Epithelial cell of prostate (primary cell): ENCODE data around the gene ZMYM4.

Experiments
- DNase-seq: peaks from one replicate; pipeline ENCODE4 v3.0.0-alpha.2; 2011; ENCODE audit warnings: low read depth, low spot score
- H3K27ac ChIP-seq: fragments of 450-650 bp; 2 replicates; pipeline ENCODE4 v1.5.1; 2017; ENCODE audit warnings: mild to moderate bottlenecking

Gene ZMYM4

DNA sequence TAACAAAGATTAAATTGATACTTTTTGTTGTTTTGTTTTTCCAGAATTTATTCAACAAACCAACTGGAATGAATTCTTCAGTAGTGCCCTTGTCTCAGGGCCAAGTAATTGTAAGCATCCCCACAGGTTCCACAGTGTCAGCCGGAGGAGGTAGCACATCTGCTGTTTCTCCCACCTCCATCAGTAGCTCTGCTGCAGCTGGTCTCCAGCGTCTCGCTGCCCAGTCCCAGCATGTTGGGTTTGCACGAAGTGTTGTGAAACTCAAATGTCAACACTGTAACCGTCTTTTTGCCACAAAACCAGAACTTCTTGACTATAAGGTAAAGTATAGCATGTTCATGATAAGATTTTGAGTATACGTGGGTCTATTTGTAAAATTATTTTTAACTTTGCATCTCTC, 118.5 kb downstream of the ZMYM4 start:
- no peak overlapping the region for H3K27ac ChIP-seq

DNA sequence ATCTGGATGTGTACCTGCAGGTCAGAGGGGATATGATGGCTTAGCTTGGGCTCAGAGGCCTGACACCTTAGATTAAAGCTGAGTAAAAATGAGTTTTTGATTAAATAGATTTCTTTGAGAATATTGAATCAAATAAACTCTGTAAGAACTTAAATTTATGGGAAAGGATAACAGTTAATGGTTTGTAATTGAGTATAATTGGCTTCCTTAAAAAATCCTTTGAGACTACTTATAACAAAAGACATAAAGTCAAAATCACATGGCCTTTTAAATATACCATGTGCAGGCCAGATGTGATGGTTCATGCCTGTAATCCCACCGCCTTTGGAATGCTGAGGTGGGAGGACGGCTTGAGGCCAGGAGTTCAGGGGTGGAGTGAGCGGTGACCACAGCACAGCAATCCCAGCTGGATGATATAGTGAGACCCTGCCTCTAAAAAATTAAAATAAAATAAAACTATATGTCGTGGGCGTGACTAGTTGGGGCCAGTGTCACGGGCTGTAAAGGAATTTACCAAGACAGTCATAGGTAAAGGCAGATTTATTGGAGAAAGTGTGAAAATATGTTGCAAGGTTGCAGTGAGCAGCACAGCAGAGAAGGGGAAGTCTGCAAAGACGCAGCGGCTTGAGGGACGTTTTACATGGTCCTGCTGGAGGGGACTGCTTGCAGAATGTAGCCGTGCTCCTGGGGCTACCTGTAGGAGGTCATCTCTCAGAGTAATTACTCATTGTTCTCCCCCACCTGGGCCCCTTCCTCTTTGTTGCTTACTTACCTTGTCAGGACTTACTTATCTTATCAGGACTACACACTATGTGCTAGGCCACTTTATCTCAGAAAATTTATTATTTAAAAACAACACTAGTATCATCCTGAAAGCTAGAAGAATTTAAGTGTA, 122.3 kb downstream of the ZMYM4 start:
- no peak for DNase-seq
- no peak overlapping the region for H3K27ac ChIP-seq

More for the DNA sequence above, 118.5 kb downstream of the ZMYM4 start:
- no peak for DNase-seq

DNA sequence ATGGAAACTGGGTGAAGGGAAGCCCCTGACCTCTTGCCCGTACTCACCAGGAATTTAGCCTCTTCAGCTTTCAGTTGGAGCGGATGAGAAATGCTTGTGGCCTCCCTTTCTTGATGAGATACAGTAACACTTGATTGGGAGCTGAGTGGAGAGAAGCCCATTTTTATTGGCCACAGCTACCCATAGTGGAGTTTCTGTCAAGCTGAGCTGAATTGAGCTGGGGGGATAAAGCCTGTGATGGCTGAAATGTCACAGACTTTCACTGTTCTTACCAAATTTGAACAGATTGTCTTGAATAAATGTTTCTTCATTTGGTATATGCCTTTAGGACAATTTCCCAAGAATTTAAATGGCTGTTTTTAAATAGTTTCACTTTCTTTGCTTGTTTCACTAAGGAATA, 125.9 kb downstream of the ZMYM4 start:
- DNase-seq = no peak
- H3K27ac ChIP-seq = no peak overlapping the region

DNA sequence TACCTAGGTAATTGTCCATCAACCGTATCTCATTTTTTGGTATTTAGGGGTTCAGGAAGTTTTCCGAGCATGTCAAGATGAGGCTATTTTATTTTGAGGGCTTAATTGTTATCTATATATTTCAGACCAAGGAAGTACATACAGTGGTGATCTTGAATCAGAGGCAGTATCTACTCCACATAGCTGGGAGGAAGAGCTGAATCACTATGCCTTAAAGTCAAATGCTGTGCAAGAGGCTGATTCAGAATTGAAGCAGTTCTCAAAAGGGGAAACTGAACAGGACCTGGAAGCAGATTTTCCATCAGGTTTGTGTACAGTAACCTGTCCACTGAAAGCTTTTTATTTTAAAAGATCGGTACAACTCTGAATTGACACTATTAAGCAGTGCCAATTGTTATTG, 130.2 kb downstream of the ZMYM4 start:
- H3K27ac ChIP-seq = no peak overlapping the region
- no peak for DNase-seq

DNA sequence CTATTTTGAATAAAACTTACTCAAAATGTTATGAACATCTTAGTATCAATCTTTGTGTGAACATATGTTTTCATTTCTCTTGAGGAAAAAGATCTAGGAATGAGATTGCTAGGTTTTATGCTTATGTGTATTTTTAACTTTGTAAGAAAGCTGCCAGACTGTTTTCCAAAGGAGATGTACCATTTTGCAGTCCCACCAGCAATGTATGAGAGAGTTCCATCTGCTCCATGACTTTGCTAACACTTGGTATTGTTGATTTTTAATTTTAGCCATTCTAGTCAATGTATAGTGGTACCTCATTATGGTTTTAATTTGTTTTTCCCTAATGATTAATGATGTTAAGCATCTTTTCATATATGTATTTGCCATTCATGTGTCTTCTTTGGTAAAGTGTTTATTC, 132.5 kb downstream of the ZMYM4 start:
- DNase-seq = no peak
- H3K27ac ChIP-seq = no peak overlapping the region

DNA sequence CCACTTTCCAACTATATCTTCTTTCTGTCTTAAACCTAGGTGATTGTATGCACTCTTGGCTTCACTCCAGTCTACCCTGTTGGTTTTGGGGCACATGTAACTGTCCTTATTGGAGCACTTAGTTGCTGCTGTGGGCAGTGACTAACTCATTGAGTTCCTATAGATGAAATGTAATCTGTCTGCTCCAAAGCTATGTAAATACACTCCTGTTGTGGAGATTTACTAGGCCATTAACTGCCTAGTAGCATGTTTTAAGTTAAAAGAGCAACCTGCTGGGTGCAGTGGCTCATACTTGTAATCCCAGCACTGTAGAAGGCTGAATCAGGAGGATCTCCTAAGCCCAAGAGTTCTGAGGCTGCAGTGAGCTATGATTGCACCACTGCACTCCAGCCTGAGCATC, 137.6 kb downstream of the ZMYM4 start:
- no peak overlapping the region for H3K27ac ChIP-seq
- DNase-seq = no peak

DNA sequence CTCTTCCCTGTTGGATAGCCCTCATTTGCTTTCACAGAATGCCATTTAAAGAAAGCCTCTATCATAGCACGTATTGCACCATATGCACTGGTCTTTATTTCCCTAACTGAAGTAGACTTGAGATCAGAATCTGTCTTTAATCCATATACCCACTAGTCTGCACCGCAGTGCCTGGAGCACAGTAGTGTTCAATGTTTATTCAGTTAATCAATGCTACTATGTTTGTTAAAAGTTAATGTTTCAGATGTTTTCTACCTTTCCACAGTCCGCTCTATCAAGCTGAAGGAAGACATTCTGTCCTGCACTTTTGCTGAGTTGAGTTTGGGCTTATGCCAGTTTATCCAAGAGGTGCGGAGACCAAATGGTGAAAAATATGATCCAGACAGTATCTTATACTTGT, 139.2 kb downstream of the ZMYM4 start:
- H3K27ac ChIP-seq = no peak overlapping the region
- DNase-seq = no peak

DNA sequence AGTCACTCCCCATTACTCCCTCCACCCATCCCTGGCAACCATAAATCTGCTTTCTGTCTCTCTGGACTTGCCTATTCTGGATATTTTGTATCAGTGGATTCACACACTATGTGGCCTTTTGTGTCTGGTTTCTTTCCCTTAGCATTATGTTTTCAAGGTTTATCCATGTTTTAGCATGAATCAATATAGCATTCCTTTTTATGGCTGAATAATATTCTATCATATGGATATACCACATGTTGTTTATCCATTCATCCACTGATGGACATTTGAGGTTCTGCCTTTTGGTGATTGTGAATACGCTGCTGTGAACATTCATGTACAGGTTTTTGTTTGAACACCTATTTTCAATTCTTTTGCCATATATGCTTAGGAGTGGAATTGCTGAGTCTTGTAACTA, 140.4 kb downstream of the ZMYM4 start:
- no peak for DNase-seq
- H3K27ac ChIP-seq = no peak overlapping the region

DNA sequence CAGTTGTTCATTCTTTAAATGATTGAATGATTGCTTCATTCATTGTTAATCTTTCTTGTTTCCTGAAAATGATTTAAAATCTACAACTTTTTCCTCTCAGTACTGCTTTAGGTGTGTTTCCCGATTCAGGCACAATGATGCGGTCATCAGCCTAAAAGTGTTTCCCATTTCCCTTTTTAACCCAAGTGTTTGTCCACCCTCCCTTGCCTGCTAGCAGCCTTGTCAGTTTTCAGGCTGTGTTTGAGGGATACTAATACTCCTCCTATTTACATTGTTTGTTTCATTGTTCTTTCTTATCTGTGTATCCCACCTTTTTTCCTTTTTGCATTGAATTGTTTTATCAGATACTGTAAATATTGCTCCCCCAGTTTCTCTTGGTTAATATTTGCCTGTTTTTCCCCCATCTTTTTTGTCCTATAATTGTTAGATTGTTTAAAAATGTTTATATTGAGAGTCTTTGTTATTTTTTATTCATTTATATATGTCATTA, 157.6 kb downstream of the ZMYM4 start:
- DNase-seq = no peak
- H3K27ac ChIP-seq = no peak overlapping the region

DNA sequence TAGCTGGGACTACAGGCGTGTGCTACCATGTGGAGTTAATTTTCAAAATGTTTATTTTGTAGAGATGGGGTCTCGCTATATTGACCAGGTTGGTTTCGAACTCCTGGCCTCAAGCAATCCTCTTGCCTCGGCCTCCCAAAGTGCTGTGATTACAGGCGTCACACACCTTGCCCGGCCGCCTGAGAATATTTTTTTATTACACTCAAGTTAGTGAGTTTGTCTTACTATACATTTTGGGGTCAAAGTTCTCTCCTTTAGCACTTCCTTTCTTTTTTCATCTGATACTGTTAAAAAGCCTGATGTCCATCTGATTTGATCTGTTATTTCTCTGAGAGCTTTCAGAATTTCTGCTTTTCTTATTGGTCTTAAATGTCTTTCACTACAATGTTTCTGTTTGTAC, 159.9 kb downstream of the ZMYM4 start:
- no peak overlapping the region for H3K27ac ChIP-seq
- no peak for DNase-seq

DNA sequence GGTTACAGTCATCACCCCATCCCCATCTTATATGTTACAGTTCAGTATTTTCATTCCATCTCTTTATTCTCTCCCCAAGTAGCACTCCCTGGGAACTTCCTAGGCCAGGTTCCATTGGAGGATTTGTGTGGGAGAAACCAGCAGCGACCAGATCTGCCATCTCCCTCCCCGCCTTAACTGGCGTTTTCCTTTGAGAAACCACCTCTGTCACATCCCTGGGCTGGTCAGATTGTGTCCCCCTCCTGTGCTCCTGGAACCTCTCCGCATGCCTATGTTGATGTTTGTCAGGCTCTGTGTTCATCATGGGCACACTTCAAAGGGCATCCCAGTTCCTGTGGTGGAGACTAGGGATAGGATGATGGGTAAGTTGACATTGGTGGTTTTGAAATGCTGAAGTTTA, 162.3 kb downstream of the ZMYM4 start:
- DNase-seq = no peak
- no peak overlapping the region for H3K27ac ChIP-seq

DNA sequence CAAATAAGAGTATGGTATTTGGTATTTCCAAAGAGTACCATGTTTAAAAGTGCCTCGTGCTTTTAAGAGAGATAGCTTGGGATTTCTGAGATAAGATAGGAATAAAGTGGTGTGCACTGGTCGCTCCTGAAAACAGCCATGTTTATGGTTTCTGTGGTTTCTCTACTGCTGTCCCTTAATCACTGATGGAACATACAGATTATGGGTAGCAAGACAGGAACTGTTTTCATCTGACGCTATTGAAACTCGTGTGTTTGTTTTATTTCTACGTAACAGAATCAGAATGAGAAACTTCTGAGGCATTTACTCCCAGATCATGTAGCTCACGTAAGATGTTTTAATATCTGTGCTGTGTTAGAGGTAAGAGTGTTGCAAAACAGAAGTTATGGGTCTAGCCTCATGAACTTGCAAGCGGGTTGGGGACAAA, 162.7 kb downstream of the ZMYM4 start:
- H3K27ac ChIP-seq = no peak overlapping the region
- no peak for DNase-seq

DNA sequence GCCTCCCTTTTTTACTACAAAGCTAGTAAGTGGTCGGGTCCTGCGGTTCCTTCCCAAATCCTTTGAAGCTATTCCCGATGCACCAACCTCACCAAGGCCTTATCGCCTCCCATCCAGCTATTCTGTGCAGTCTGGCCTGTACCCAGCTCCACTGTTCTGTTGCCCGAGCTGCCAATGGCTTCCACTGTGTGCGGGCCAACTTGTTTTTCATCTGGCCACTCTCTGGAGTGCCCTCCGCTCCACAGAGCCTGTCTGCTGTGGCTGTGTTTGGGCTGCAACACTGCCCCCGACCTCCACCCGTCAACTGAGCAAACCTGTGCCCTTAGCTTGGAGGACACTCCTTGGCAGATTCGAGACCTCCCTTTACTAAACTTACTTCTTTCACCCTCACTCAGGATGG, 163.7 kb downstream of the ZMYM4 start:
- no peak for DNase-seq
- H3K27ac ChIP-seq = no peak overlapping the region

DNA sequence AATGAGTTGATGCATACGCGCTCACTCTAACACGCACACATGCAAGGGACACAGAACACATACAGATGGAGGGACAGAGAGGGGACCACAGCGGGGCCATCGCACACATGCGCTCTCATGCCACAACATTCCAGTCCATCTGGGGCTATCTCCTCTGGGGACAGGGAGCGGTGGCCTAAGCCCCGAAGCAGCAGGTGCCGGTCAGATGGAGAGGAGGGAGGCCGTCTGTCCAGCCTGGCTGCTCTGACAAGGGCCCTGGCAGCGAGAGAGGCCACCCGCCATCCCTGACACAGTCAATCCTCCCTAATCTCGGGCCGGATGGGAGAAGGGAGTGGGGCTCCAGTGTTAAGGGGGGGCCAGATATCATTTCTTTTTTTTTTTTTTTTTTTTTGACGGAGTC, 165.2 kb downstream of the ZMYM4 start:
- no peak for DNase-seq
- H3K27ac ChIP-seq = no peak overlapping the region

DNA sequence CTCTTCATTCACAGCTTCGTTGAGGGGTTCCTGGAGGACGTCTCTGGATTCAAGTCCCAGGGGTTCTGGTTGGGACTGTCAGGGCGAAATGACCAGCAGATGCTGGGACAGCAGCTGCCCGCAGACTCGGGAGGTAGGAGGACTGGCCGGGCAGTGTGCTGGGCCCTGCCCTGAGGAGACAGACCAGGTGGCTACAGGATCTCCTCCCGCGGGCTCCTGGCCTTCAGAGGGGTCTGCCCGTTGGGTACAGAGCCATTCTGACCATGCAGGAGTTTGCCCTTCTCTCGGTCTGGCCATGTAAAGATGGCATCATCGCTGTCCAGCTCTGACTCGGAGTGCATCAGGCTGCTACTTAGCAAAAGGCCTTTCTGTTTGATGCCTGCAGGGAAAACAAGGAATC, 166.2 kb downstream of the ZMYM4 start:
- DNase-seq = no peak
- no peak overlapping the region for H3K27ac ChIP-seq

DNA sequence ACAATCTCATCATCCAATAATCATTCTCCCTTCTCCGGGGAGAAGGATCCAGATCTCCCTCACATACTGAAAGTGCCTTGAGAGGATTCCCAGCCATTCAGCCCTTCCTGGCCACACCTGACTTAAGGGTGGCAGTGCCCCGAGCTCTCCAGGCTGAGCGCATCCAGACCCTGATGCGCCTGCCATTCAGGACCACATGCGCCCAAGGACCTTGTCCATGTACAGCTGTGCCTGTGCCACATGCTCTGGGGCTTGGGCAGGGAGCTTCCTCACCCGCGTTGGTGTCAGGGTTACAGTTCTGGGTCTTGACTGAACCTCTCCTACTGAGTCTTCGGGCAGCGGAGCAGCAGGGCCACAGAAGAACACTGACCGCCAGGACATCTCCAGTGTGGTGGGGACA, 167.6 kb downstream of the ZMYM4 start:
- no peak for DNase-seq
- no peak overlapping the region for H3K27ac ChIP-seq

DNA sequence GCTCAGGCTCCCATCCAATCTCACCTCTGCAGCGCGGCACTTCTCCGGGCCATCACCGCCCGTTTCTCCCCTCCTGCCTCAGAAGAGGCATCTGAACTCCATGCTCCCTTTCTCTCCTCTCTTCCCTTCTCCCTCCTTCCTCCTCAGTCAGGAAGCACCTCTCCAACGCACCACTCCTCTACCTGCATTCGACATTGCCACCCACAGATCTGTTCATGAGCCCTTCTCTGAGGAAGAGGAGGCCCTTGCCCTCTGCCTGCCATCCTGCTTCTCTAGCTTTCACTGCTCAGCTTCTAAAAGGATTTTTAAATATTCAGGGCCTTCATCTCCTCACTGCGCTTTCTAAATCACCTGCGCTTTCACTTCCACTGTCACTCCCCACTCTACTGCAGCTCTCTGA, 168.7 kb downstream of the ZMYM4 start:
- no peak overlapping the region for H3K27ac ChIP-seq
- DNase-seq = no peak

DNA sequence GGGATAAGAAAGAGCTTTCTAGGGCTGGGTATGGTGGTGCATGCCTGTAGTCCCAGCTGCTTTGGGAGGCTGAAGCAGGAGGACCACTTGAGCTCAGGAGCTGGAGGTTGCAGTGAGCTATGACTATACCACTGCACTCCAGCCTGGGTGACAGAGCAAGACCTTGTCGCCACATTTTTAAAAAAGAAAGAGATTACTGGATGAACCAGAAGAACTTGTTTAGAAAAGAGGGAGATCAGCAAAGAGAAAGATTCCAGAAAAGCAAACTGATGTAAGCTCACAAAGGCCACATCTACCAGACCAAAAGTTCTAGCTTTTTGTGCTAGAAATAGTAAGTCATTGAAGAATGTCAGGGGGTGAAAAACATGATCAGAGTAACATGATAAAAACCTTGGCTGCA, 171.1 kb downstream of the ZMYM4 start:
- H3K27ac ChIP-seq = no peak overlapping the region
- DNase-seq = no peak

DNA sequence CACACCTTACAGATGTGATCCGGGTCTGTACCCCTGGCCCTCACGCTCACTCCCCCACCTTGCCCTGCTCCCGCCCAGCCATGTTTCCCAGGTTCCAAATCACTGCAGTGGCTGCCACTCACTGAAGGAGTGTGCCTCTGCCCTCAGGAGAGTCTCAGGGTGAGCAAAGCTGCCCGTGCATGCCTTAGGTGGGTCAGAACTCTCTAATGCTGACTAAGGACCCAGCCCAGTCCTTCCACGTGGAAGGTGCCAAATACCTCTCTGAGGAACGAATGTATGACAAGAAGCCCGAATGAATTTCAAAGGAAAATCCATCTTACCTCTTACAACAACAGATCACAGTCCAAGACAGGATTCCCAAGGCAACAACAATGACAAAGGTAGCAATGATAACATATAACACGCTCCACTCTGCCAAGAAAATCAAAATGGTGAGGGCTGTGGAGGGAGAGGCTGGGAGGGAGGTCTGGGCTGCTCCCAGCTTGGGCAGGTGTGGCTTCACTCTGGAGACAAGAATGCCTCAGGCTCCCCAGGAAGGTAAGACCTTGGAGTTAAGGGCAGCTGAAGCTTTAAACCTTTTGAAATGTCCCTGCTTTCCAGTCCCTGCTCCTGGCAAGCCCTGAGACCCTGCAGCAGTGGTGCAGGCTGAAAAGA, 173.5 kb downstream of the ZMYM4 start:
- DNase-seq = no peak
- peak overlapping the region; percentile 12 for H3K27ac ChIP-seq

DNA sequence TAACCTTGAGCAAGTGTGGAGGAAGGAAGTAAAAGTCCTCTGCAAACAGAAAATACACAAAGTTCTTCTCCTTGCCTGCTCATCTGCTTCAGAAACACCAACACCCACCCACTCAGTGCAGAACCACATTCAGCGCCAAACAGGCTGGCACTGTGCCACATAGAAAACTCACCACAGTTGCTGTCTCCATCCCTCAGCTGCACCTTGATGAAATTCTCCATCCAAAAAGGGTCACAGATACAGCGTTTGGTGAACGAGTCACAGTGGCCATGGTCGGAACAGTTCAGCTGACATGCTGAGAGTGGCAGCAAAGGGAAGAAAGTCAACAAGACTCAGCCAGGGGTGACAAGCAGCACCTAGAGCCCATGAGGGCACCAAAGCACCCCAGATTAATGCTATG, 174.2 kb downstream of the ZMYM4 start:
- DNase-seq = no peak
- H3K27ac ChIP-seq = peak overlapping the region; percentile 12

DNA sequence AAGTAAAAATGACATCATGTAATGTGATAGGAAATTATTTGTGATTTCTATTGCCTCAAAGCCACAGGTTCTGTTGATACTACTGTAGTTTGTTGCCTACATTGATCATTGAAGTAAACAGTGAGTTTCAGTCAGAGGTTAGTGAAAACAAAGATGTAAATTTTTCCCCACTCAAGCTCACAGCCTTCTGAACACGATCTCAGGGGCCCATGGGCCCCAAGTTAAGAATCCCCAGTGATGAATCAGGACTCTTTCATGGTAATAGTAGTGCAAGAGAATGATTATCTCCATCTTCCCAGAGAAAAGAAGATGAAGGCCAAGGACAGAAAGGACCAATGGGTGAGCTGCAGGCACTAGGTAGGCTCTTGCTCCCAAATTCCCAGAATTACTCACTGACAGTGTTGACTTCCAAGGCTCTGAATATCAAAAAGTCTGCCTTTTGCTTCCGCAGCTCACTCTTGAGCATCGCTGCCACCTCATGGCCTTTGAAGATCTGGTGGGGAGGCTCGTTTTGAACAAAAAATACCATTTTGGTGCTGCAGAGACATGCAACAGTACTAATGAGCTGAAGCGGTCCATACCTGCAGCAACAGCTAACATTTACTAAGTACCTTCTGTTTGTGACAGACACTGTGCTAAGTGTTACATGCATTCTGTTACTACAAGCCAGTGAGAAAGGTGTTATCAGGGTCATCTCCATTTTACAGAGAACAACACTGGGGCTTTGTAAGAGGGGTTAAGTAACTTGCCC, 175.4 kb downstream of the ZMYM4 start:
- DNase-seq = no peak
- no peak overlapping the region for H3K27ac ChIP-seq
